Parathyroid adenoma (tissue), 2 donors: ENCODE measurements around the gene PCBP3.

Source experiments
- H2AFZ ChIP-seq: fragments of 300-600 bp; sonication (generic); one replicate; pipeline ENCODE4 v1.7.0; 2017; ENCODE audit warnings: antibody characterized with exemption, mild to moderate bottlenecking
- H3K27ac ChIP-seq: fragments of 300-600 bp; sonication (generic); one replicate; pipeline ENCODE4 v1.7.0; 2017
- H3K27me3 ChIP-seq: fragments of 300-600 bp; sonication (generic); one replicate; pipeline ENCODE4 v1.7.0; 2017; ENCODE audit warnings: low read length; ENCODE audit not compliant: control insufficient read depth, insufficient read depth
- H3K36me3 ChIP-seq: fragments of 300-600 bp; sonication (generic); one replicate; pipeline ENCODE4 v1.7.0; 2017; ENCODE audit warnings: low read length; ENCODE audit not compliant: control insufficient read depth, insufficient read depth
- H3K4me1 ChIP-seq: fragments of 300-600 bp; sonication (generic); one replicate; pipeline ENCODE4 v1.7.0; 2017; ENCODE audit warnings: control low read depth
- H3K4me2 ChIP-seq: fragments of 300-600 bp; sonication (generic); one replicate; pipeline ENCODE4 v1.7.0; 2017; ENCODE audit warnings: low read length
- H3K4me3 ChIP-seq: fragments of 300-600 bp; sonication (generic); one replicate; pipeline ENCODE4 v1.7.0; 2017; ENCODE audit warnings: low read depth, low read length
- H3K79me2 ChIP-seq: fragments of 300-600 bp; sonication (generic); one replicate; pipeline ENCODE4 v1.7.0; 2017; ENCODE audit warnings: control low read depth
- H3K9ac ChIP-seq: fragments of 300-600 bp; sonication (generic); one replicate; pipeline ENCODE4 v1.7.0; 2017; ENCODE audit warnings: mild to moderate bottlenecking
- H3K9me3 ChIP-seq: fragments of 300-600 bp; sonication (generic); one replicate; pipeline ENCODE4 v1.7.0; 2017; ENCODE audit warnings: low read length; ENCODE audit not compliant: control insufficient read depth
- TF ChIP-seq, protein P1 (sequence below): fragments of 300-600 bp; sonication (generic); IDR thresholded peaks from one replicate; pipeline ENCODE4 v1.7.0; 2017; ENCODE audit warnings: antibody characterized with exemption, mild to moderate bottlenecking
- donor health status: primary hyperparathyroidism.

Gene PCBP3

DNA sequence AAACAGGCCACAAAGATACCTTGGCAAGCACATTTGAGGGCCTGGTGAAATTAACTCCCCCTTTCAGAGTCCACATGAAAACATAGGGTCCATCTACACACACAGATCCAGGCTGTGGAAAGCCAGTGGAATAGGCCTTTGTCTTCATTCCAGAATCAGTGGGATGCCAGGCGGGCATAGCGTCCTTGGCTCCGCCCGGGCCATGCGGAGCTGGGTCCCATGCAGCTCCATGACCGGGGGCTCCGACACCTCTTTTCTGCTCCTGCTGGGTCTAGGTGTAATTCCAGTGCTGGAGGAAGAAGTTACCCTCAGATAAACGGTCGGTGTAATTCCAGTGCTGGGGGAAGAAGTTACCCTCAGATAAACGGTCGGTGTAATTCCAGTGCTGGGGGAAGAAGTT lies 274.5 kb downstream of the PCBP3 start:
- Histone ChIP-seq H2AFZ (no peak overlapping the region), H3K4me3 (no peak overlapping the region), H3K36me3 (no peaks in the 10 kb centered on the region), H3K27ac (no peak overlapping the region), H3K4me1 (no peaks in the 10 kb centered on the region), H3K9me3 (no peaks in the 10 kb centered on the region), H3K27me3 (no peaks in the 10 kb centered on the region), H3K9ac (no peak overlapping the region), H3K79me2 (no peaks in the 10 kb centered on the region), H3K4me2 (no peak overlapping the region)
- TF ChIP-seq, protein P1, sequence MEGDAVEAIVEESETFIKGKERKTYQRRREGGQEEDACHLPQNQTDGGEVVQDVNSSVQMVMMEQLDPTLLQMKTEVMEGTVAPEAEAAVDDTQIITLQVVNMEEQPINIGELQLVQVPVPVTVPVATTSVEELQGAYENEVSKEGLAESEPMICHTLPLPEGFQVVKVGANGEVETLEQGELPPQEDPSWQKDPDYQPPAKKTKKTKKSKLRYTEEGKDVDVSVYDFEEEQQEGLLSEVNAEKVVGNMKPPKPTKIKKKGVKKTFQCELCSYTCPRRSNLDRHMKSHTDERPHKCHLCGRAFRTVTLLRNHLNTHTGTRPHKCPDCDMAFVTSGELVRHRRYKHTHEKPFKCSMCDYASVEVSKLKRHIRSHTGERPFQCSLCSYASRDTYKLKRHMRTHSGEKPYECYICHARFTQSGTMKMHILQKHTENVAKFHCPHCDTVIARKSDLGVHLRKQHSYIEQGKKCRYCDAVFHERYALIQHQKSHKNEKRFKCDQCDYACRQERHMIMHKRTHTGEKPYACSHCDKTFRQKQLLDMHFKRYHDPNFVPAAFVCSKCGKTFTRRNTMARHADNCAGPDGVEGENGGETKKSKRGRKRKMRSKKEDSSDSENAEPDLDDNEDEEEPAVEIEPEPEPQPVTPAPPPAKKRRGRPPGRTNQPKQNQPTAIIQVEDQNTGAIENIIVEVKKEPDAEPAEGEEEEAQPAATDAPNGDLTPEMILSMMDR: no peak

DNA sequence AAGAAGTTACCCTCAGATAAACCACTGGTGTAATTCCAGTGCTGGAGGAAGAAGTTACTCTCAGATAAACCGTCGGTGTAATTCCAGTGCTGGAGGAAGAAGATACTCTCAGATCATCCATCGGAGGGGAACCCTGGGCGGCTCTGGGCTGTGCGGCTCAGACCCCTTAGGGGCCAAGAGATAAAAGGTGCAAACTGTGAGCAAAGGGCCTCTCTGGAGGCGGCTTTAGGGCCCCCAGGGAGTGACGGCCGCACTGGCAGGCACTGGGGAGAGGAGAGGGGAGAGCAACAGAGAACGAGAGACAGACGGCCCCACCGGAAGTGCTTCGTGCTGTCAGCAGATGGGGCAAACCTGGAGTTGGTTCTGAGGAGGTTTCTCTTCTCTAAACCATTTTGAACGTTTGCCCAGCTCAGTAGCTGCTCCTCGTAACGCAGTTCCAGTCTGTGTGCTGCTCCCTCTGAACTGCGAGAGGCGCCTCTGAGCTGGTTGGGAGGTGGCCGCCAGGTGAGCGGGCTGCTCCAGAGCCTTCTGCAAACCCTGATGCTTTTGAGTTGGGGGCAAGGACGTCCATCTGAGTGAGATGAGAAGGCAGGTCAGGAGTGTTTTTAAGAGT lies 275.4 kb downstream of the PCBP3 start:
- H3K4me1 ChIP-seq: no peaks in the 10 kb centered on the region

DNA sequence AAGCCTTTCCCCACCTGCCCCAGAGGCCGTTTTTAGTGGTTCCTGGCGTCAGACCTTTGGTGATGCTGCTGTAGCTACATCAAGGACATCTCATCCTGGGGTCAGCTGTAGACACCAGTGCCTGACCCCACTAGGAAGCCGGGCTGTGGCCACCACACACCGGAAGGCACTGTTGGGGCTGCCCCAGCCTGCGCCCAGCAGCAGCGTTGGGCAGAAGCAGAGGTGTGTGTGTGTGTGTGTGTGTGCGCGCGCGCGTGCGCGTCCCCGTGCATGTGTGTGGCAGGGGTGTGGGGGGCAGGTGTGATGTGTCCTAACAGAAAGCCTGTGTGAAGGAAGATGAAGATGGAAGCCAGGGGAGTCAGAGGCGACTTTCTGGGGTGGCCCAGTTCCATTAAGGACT lies 276.1 kb downstream of the PCBP3 start:
- no peaks in the 10 kb centered on the region for H3K79me2 ChIP-seq
- no peak overlapping the region for H2AFZ ChIP-seq
- no peaks in the 10 kb centered on the region for H3K36me3 ChIP-seq
- H3K27me3 ChIP-seq: no peaks in the 10 kb centered on the region
- no peak overlapping the region for H3K4me3 ChIP-seq
- H3K9ac ChIP-seq: no peak overlapping the region
- no peaks in the 10 kb centered on the region for H3K9me3 ChIP-seq
- no peaks in the 10 kb centered on the region for H3K4me1 ChIP-seq
- TF ChIP-seq, protein P1: no peak
- no peak overlapping the region for H3K4me2 ChIP-seq
- no peak overlapping the region for H3K27ac ChIP-seq

More for the DNA sequence above, 275.4 kb downstream of the PCBP3 start:
- TF ChIP-seq, protein P1: no peak
- no peak overlapping the region for H3K4me3 ChIP-seq
- no peak overlapping the region for H2AFZ ChIP-seq
- no peaks in the 10 kb centered on the region for H3K36me3 ChIP-seq
- no peak overlapping the region for H3K9ac ChIP-seq
- H3K27ac ChIP-seq: no peak overlapping the region
- no peaks in the 10 kb centered on the region for H3K27me3 ChIP-seq
- H3K9me3 ChIP-seq: no peaks in the 10 kb centered on the region
- H3K4me2 ChIP-seq: no peak overlapping the region
- H3K79me2 ChIP-seq: no peaks in the 10 kb centered on the region

DNA sequence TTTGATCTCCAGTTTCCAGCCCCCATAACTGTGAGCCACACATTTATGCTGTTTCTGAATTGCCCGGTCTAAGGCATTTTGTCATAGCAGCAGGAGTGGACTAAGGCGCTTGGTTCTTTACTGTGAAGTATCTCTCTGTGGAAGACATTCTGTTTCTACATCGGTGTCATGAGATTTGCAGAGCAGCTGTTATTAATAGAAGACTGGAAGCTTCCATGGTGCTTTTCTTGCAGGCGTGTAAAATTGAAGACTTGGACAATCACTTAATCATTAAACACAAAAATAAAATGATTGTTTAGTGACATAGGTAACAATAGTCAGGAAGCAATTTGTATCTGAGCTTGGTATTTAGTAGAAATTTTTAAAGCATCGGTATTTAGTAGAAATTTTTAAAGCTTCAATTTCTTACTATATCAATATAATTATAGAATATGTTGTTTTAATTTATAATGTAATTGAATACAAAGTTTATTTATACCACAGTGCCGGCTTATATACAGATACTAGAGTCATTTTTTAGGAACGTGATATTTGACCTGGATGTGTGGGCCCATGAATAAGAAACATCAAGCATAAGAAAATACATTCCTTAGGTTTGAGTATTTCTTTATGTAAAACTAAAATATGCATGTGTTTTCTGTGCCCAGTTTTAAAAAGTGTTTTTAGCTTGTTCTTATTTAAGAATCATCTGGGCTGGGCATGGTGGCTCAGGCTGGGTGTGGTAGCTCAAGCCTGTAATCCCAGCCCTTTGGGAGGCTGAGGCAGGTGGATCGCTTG lies 277.5 kb downstream of the PCBP3 start:
- Histone ChIP-seq H3K4me1 (no peaks in the 10 kb centered on the region), H3K36me3 (no peaks in the 10 kb centered on the region), H3K4me2 (no peak overlapping the region), H3K27me3 (no peaks in the 10 kb centered on the region), H2AFZ (no peak overlapping the region), H3K79me2 (no peaks in the 10 kb centered on the region), H3K4me3 (no peak overlapping the region), H3K9me3 (no peaks in the 10 kb centered on the region), H3K9ac (no peak overlapping the region), H3K27ac (no peak overlapping the region)
- TF ChIP-seq, protein P1: no peak

DNA sequence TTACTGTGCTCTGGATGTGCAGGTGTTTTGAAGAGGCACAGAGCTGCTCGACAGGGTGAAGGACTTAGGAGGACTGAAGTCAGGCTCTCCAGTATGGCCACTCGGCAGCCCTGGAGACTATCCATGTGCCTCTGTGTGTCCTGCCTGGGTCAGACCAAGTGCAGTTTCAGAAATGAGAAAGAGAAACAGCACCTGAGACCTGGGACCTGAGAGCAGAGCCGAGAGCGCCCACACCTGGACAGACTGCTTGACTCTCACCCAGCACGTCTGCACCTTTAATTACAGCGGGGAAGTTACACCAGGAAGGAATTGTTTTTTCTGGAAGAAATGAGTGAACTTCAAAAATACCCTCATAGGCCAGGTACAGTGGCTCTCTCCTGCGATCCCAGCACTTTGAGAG lies 278.4 kb downstream of the PCBP3 start:
- Histone ChIP-seq H3K9me3 (no peaks in the 10 kb centered on the region), H3K27me3 (no peaks in the 10 kb centered on the region), H3K4me3 (no peak overlapping the region), H3K9ac (no peak overlapping the region), H3K79me2 (no peaks in the 10 kb centered on the region), H2AFZ (no peak overlapping the region), H3K36me3 (no peaks in the 10 kb centered on the region), H3K4me1 (no peaks in the 10 kb centered on the region), H3K27ac (no peak overlapping the region), H3K4me2 (no peak overlapping the region)
- TF ChIP-seq, protein P1: no peak
